Prostate gland (tissue), 2 donors: ENCODE measurements around the gene SPCS2. TPM values are rescaled to one million over a fixed set of nuclear protein-coding genes. Genes with fewer than 3 reads are reported as not detected.

Experiments used
- DNase-seq: peaks from one replicate; pipeline ENCODE4 v3.0.0-alpha.2; 2019; ENCODE audit warnings: low spot score
- H3K27ac ChIP-seq, 2 donors: fragments of 200-600 bp; sonication (generic); 2 replicates each; pipeline ENCODE4 v1.5.1; 2017 to 2019
- H3K27me3 ChIP-seq: fragments of 200-600 bp; sonication (generic); replicated peaks from 2 replicates; pipeline ENCODE4 v1.5.1; 2019; ENCODE audit not compliant: insufficient read depth
- H3K36me3 ChIP-seq, 2 donors: fragments of 200-600 bp; sonication (generic); 1 replicate in 1 of 2; 2 replicates in 1 of 2; pipeline versions ENCODE4 v1.5.1 to v1.8.1; 2017 to 2019
- H3K4me1 ChIP-seq: fragments of 200-600 bp; sonication (generic); replicated peaks from 2 replicates; pipeline ENCODE4 v1.5.1; 2019
- H3K4me3 ChIP-seq, 2 donors: fragments of 200-600 bp; sonication (generic); 2 replicates each; pipeline ENCODE4 v1.5.1; 2017 to 2019
- H3K9me3 ChIP-seq: fragments of 200-600 bp; sonication (generic); 2 replicates; pipeline ENCODE4 v1.5.1; 2017
- POLR2A ChIP-seq: fragments of 450-650 bp; IDR thresholded peaks from one replicate; pipeline ENCODE4 v1.6.1; 2016; ENCODE audit warnings: antibody characterized with exemption, mild to moderate bottlenecking
- POLR2AphosphoS5 ChIP-seq: sonication (generic); formaldehyde crosslinking; IDR thresholded peaks from one replicate; pipeline ENCODE4 v1.6.1; 2017; ENCODE audit warnings: antibody characterized with exemption
- WGBS: methylation state at CpG from one replicate; pipeline ENCODE4 v1.1.5; 2018; 5-methylcytosine and 5-hydroxymethylcytosine counted together
- intact Hi-C: fragments of 100-400 bp; cut with DNase I; formaldehyde crosslinking; loops from one replicate; pipeline ENCODE4 v1.14.2; 2022
- small RNA-seq, 2 donors: library from RNA; depleted of rRNA; stranded (forward); fragments of <200 nt; gene quantifications; one replicate each; pipeline ENCODE3, GENCODE V24; 2016
- total RNA-seq, 2 donors: library from RNA; depleted of rRNA; stranded (reverse); fragments of >200 nt; gene quantifications; one replicate each; pipeline ENCODE4 v1.1.0, GENCODE V29; 2016
- TF ChIP-seq, protein P1 (sequence below), 4 experiments: fragments of 200-600 bp in 2 of 4; fragments of 450-650 bp in 2 of 4; sonication (generic) in 2 of 4; IDR thresholded peaks; 1 replicate in 3 of 4; 2 replicates in 1 of 4; pipeline ENCODE4 v1.5.1; 2016 to 2019; ENCODE audit warnings: antibody characterized with exemption in 4 of 4, mild to moderate bottlenecking in 2 of 4, moderate library complexity in 2 of 4

The SPCS2 gene
- total RNA-seq, 2 donors from 2014 or later = 76.9 to 82.4 TPM

GRCh38 chr11:75025561-75025960 lies 76.5 kb downstream of the SPCS2 start:
- H3K4me1 ChIP-seq = no peaks in the 10 kb centered on the region
- WGBS = 100% methylated on average over 1 of the region's 1 CpG
- TF ChIP-seq POLR2AphosphoS5 = no peak
- TF ChIP-seq, protein P1, sequence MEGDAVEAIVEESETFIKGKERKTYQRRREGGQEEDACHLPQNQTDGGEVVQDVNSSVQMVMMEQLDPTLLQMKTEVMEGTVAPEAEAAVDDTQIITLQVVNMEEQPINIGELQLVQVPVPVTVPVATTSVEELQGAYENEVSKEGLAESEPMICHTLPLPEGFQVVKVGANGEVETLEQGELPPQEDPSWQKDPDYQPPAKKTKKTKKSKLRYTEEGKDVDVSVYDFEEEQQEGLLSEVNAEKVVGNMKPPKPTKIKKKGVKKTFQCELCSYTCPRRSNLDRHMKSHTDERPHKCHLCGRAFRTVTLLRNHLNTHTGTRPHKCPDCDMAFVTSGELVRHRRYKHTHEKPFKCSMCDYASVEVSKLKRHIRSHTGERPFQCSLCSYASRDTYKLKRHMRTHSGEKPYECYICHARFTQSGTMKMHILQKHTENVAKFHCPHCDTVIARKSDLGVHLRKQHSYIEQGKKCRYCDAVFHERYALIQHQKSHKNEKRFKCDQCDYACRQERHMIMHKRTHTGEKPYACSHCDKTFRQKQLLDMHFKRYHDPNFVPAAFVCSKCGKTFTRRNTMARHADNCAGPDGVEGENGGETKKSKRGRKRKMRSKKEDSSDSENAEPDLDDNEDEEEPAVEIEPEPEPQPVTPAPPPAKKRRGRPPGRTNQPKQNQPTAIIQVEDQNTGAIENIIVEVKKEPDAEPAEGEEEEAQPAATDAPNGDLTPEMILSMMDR (IDR thresholded peaks at IDR 0.05) = no peak
- TF ChIP-seq POLR2A = no peak
- no peak overlapping the region for H3K4me3 ChIP-seq
- intact Hi-C loops = loop anchor here (2.0 kb wide), 1 partner anchor 221 kb away; no protein-coding TSS in a partner anchor
- H3K27ac ChIP-seq = no peak overlapping the region
- no peaks in the 10 kb centered on the region for H3K27me3 ChIP-seq
- no peak for DNase-seq
- H3K36me3 ChIP-seq = no peaks in the 10 kb centered on the region
- H3K9me3 ChIP-seq = no peaks in the 10 kb centered on the region

DNA sequence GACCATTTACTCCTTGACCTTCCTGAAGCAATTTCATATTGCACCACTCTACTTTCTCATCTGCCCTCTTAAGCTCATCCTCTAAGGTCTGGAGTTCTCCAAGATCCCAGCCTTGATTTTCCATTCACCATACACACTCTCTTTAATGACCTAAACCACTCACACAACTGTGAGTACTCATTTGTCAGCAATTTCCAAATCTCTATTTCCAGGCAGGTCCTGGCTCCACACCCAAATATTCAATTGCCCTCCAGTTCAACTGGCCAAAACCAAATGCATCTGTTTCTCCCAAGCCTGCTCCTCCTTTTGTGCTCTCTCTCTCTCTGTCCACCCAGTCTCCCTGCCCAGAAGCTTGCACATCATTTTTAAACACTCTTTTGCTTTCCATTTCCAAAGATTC lies 79.3 kb downstream of the SPCS2 start:
- H3K9me3 ChIP-seq = no peaks in the 10 kb centered on the region
- no peaks in the 10 kb centered on the region for H3K27me3 ChIP-seq
- TF ChIP-seq POLR2AphosphoS5 (no peak), POLR2A (no peak)
- TF ChIP-seq, protein P1 (IDR thresholded peaks at IDR 0.05) = no peak
- no peaks in the 10 kb centered on the region for H3K36me3 ChIP-seq
- H3K27ac ChIP-seq = no peak overlapping the region
- intact Hi-C loops = no loop called here
- H3K4me3 ChIP-seq = no peak overlapping the region
- H3K4me1 ChIP-seq = no peaks in the 10 kb centered on the region
- no peak for DNase-seq

Small RNA genes within 50 kb of the gene (small RNA-seq; reads per million reads assigned to genes)
- gene RNU6-216P = 0 reads per million in 2 donors

Other genes starting within 250 kb of the SPCS2 start
- 1 to 10 TPM in 1 of 2 donors, under 1 TPM in 1; 0.09 to 9.1 TPM for gene CHRDL2, start 217.8 kb upstream of the SPCS2 start, total RNA-seq
- 10 to 100 TPM; 19.7 to 21.2 TPM for gene RNF169, start 200.4 kb upstream of the SPCS2 start, total RNA-seq
- 10 to 100 TPM; 16.2 to 52.1 TPM for gene XRRA1, start 175 bp upstream of the SPCS2 start, total RNA-seq
- 10 to 100 TPM; 19.4 to 26.2 TPM for gene NEU3, start 39.7 kb downstream of the SPCS2 start, total RNA-seq
- under 1 TPM in 1 of 2 donors, not detected in 1; 0.11 TPM for gene OR2AT4, start 147.6 kb downstream of the SPCS2 start, total RNA-seq
- 10 to 100 TPM in 1 of 2 donors, 1 to 10 TPM in 1; 6.1 to 32.0 TPM for gene SLCO2B1, start 201.8 kb downstream of the SPCS2 start, total RNA-seq